ENCODE results near the gene SLC30A3. TPM values are rescaled to one million over a fixed set of nuclear protein-coding genes. Genes with fewer than 3 reads are reported as not detected.

SLC30A3 gene
- total and polyA plus RNA-seq, 2 of the 4 experiments (the other 2 are of a cell fraction): 0.15 TPM; not detected in 1

GRCh38 chr2:27204566-27204965 is 58.3 kb downstream of the SLC30A3 start:
- dilution Hi-C loops (cut with HindIII; ENCODE audit: low sequenced_read_pairs, unreplicated experiment): no loop called here
- Histone ChIP-seq H3K9me3 (ENCODE audit: control insufficient read depth, insufficient read depth, low read length) (no peaks in the 10 kb centered on the region), H3K18ac (ENCODE audit: low read depth, low read length) (no peak overlapping the region), H3K23ac (ENCODE audit: low read depth, low read length) (no peak overlapping the region), H4K8ac (ENCODE audit: low read depth in 2 of 2, low read length in 2 of 2) (no peak overlapping the region), H3K4ac (ENCODE audit: low read depth, low read length) (no peak overlapping the region), H3K4me1 (ENCODE audit: control insufficient read depth, insufficient read depth, low read length) (no peaks in the 10 kb centered on the region), H4K91ac (ENCODE audit: insufficient read depth, low read depth, low read length) (no peak overlapping the region), H2BK5ac (ENCODE audit: low read depth, low read length, poor library complexity, severe bottlenecking) (no peak overlapping the region), H3K4me3 (ENCODE audit: insufficient read depth, low read depth, low read length) (no peak overlapping the region), H4K5ac (ENCODE audit: low read depth, low read length) (no peak overlapping the region), H2BK20ac (ENCODE audit: low read depth, low read length) (no peak overlapping the region), H2AFZ (replicated peaks; ENCODE audit: low read length, poor library complexity) (no peak overlapping the region), H3K4me2 (ENCODE audit: low read depth, low read length) (no peak overlapping the region), H3K9me1 (ENCODE audit: insufficient read depth, low read length) (no peaks in the 10 kb centered on the region; the same call in 1 of the 2 replicates), H3K14ac (replicated peaks; ENCODE audit: low read depth, low read length) (no peak overlapping the region), H3K27ac (ENCODE audit: insufficient read depth, low read length) (no peak overlapping the region), H3K56ac (ENCODE audit: extremely low read depth, insufficient read depth, low read length) (no peak overlapping the region), H3K36me3 (ENCODE audit: control insufficient read depth, insufficient read depth, low read length) (peaks cover 62% of the 10 kb centered on the region), H3K27me3 (ENCODE audit: control insufficient read depth, insufficient read depth, low read length) (no peaks in the 10 kb centered on the region), H4K20me1 (ENCODE audit: insufficient read depth, low read length) (no peaks in the 10 kb centered on the region; the same call in 1 of the 2 replicates), H3K9ac (ENCODE audit: low read depth, low read length) (no peak overlapping the region), H2AK9ac (replicated peaks; ENCODE audit: low read depth, low read length, poor library complexity) (no peak overlapping the region), H2BK15ac (ENCODE audit: low read depth, low read length) (no peak overlapping the region), H2AK5ac (ENCODE audit: low read depth, low read length) (no peak overlapping the region), H2BK120ac (ENCODE audit: low read depth, low read length) (no peak overlapping the region), H3K79me1 (ENCODE audit: low read depth in 1 of 2, low read length in 2 of 2) (peaks cover 0 to 3% of the 10 kb centered on the region in 2 experiments; a peak in 1 of 4 replicates)
- in situ Hi-C loops (cut with MboI; ENCODE audit: low sequenced_read_pairs): no loop called here
- BruUV-seq (replicated peaks): no TSS peak
- TF ChIP-seq SMC3 (IDR thresholded peaks at IDR 0.05; ENCODE audit: low read depth, low read length) (no peak), CEBPB (IDR thresholded peaks at IDR 0.05; ENCODE audit: low read depth, low read length) (no peak), CTCF (conservative IDR thresholded peaks at IDR 0.05; ENCODE audit: low read depth, low read length) (no peak), RAD21 (IDR thresholded peaks at IDR 0.05; ENCODE audit: low read length) (no peak), NFE2L2 (IDR thresholded peaks at IDR 0.05; ENCODE audit: low read depth, low read length) (no peak), BHLHE40 (IDR thresholded peaks at IDR 0.05; ENCODE audit: low read depth, low read length) (no peak), MAFK (IDR thresholded peaks at IDR 0.05; ENCODE audit: low read depth, low read length) (no peak), RCOR1 (IDR thresholded peaks at IDR 0.05; ENCODE audit: insufficient replicate concordance, low read length) (no peak), POLR2A (IDR thresholded peaks at IDR 0.05; ENCODE audit: low read depth, low read length) (no peak)
- ChIA-PET CTCF (no interaction called here), POLR2A (ENCODE audit: unreplicated experiment) (no interaction called here)
- WGBS, 2 experiments (ENCODE audit: extremely low coverage in 2 of 2, insufficient read length in 1 of 2): 90% methylated on average over 2 of the region's 8 CpGs; no CpG with 5 or more reads in 1 of the 2 experiments
- intact Hi-C loops (cut with micrococcal nuclease): no loop called here
- DNase-seq: no peak
- ATAC-seq (ENCODE audit: low read depth): no peak

All from IMR-90 (cell line).